GM12801 (cell line): ENCODE data around the gene FLRT3.

Experiments
- TF ChIP-seq, protein P1 (sequence below): IDR thresholded peaks from one replicate; pipeline ENCODE4 v1.5.1; 2011; ENCODE audit warnings: control low read depth; ENCODE audit not compliant: insufficient read length; ENCODE audit errors: extremely low read depth

The FLRT3 gene

GRCh38 chr20:14374196-14374595 lies 36.8 kb upstream of the FLRT3 start:
- TF ChIP-seq, protein P1, sequence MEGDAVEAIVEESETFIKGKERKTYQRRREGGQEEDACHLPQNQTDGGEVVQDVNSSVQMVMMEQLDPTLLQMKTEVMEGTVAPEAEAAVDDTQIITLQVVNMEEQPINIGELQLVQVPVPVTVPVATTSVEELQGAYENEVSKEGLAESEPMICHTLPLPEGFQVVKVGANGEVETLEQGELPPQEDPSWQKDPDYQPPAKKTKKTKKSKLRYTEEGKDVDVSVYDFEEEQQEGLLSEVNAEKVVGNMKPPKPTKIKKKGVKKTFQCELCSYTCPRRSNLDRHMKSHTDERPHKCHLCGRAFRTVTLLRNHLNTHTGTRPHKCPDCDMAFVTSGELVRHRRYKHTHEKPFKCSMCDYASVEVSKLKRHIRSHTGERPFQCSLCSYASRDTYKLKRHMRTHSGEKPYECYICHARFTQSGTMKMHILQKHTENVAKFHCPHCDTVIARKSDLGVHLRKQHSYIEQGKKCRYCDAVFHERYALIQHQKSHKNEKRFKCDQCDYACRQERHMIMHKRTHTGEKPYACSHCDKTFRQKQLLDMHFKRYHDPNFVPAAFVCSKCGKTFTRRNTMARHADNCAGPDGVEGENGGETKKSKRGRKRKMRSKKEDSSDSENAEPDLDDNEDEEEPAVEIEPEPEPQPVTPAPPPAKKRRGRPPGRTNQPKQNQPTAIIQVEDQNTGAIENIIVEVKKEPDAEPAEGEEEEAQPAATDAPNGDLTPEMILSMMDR, result no peak

DNA sequence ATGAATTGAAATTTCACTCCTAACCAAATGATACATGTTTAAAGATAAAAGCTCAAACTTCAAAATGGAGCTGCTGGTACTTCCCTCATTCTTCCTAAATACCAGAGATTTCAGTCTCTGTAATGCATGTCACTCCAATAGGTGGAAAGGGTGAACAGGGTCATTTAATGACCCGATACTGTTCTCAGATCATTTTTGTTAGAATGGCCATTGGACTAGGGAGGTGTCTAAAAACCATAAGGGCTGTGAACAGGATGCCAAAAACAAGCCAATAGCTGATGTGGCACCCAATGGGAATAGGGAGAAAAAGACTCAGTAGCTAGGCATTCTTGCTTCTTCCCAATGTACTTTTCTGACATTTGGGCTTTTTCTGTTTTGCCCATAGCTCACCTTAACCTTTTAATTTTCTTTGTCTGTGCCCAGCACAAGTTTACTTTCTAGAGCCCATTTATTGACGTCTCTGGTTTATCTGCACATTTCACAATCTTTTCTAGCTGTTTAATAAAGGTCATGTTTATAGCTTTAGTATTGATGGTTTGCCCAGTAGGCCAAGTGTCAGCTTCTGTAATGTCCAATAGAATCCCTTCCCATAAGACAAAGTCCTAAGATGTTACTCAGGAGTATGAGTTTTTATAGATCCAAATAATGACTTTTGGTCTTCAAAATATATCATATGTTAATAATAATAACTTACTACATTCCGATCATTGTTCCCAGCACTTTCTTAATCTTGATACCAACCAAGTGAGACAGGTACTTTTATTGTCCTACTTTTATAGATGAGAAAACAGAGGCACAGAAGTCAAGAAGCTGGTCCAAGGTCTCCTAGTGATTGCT lies 24.3 kb upstream of the FLRT3 start:
- TF ChIP-seq, protein P1, result no peak

GRCh38 chr20:14360416-14360815 lies 23.0 kb upstream of the FLRT3 start:
- TF ChIP-seq, protein P1, result no peak

DNA sequence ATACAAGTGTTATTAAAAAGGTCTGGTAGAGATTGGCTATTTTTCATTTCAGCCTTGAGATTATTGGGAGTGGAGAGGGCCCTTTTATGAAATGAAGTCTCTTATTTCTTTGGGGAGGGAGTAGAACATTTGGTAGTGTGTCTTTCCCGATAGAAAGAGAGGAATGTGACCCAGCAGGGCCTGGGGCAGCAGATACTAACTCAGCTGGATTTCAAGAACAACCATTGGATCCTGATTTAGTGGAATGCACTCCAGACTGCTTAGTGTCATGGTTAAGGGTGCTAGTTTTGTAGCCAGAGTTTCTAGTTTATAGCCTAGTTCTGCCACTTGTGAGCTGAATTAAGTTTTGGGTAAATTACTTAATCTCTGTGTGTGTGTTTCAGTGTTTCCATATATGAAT lies 18.4 kb upstream of the FLRT3 start:
- TF ChIP-seq, protein P1, result no peak

GRCh38 chr20:14344746-14345145 lies 7.3 kb upstream of the FLRT3 start:
- TF ChIP-seq, protein P1, result no peak

DNA sequence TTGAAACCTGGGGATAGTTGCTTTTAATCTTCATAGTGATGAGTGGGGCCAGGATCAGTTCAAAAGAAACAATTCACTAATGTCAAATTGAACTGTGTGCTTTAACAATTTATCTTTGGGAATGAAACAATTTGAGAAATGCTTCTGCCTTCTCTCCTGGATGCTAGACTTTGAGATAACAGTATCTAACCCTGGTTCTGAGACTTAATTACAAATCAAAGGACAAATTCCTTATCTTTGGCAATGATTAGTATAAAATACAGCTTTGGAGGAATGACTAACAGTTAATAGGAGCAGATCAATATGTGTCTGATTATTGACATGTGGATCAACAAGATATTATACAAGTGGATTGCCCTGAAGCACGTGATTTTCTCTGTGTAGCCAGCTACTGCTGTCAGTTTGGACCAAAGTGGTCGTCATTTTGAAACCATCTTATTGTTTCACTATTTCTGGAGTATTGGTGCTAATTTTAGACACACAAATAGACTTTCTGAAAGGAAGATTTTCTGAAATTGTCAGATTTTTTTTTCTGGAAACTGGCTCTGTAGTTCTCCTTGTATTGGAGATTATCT lies 6.2 kb upstream of the FLRT3 start:
- TF ChIP-seq, protein P1, result no peak

DNA sequence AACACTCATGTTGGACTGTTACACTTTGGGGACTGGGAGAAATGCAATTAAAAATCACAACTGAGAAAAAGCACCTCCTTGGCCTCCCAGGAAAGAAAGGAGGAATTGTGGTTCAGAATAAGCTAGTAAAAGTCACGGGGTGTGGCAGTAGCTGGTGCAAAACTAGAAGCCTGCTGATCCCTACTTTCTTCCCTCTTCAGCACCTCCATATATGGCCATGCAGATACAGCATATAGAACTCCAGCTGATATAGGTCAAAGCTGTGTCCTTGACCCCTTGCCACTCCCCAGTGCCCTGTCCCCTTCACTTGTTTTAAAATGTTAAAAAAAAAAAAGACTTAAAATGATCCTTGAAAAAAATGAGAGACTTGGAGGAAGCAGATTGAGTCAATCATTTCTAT lies 5.5 kb upstream of the FLRT3 start:
- TF ChIP-seq, protein P1, result no peak
